Heart left ventricle (tissue), 16 donors: Measurements from ENCODE around the gene TRPV4. TPM values are rescaled to one million over a fixed set of nuclear protein-coding genes. Genes with fewer than 3 reads are reported as not detected.

Experiments used
- ATAC-seq, 4 donors: fragments of 200-7000 bp; cut with Tn5 transposase; one replicate each; pipeline ENCODE4 v1.9.1; 2020 to 2022; ENCODE audit warnings: moderate library complexity in 4 of 4, mild to moderate bottlenecking in 3 of 4, moderate number of reproducible peaks in 1 of 4
- DNase-seq, 5 donors: peaks; one replicate each; pipeline ENCODE4 v3.0.0-alpha.2; 2020
- H3K27ac ChIP-seq, 12 donors: fragments of 200-600 bp; sonication (generic) in 4 of 12; one replicate each; pipeline versions ENCODE4 v1.5.0 to v1.8.0; 2016 to 2022; ENCODE audit warnings: mild to moderate bottlenecking in 2 of 12
- H3K27me3 ChIP-seq, 9 donors: fragments of 200-600 bp; sonication (generic) in 2 of 9; one replicate each; pipeline versions ENCODE4 v1.5.1 to v1.8.0; 2016 to 2022; ENCODE audit warnings: mild to moderate bottlenecking in 3 of 9
- H3K36me3 ChIP-seq, 9 donors: fragments of 200-600 bp; sonication (generic) in 2 of 9; one replicate each; pipeline versions ENCODE4 v1.5.0 to v1.8.0; 2018 to 2022; ENCODE audit warnings: mild to moderate bottlenecking in 2 of 9
- H3K4me1 ChIP-seq, 12 donors: fragments of 200-600 bp; sonication (generic) in 4 of 12; one replicate each; pipeline versions ENCODE4 v1.5.0 to v1.8.0; 2016 to 2022; ENCODE audit warnings: mild to moderate bottlenecking in 3 of 12
- H3K4me3 ChIP-seq, 12 donors: fragments of 200-600 bp; sonication (generic) in 4 of 12; one replicate each; pipeline versions ENCODE4 v1.5.0 to v1.8.0; 2017 to 2022; ENCODE audit warnings: mild to moderate bottlenecking in 9 of 12, moderate library complexity in 4 of 12
- H3K9me3 ChIP-seq, 12 donors: fragments of 200-600 bp; sonication (generic) in 4 of 12; one replicate each; pipeline versions ENCODE4 v1.5.0 to v1.8.0; 2016 to 2022; ENCODE audit warnings: mild to moderate bottlenecking in 1 of 12
- CTCF ChIP-seq, 12 donors: fragments of 200-600 bp; sonication (generic) in 4 of 12; IDR thresholded peaks; one replicate each; pipeline versions ENCODE4 v1.5.0 to v1.8.0; 2018 to 2022; ENCODE audit warnings: antibody characterized with exemption in 12 of 12, mild to moderate bottlenecking in 5 of 12
- POLR2A ChIP-seq, 2 donors: fragments of 450-650 bp; IDR thresholded peaks; one replicate each; pipeline ENCODE4 v1.6.1; 2017; ENCODE audit warnings: antibody characterized with exemption in 2 of 2, mild to moderate bottlenecking in 2 of 2, moderate library complexity in 2 of 2
- WGBS, 4 donors: extraction: QIAGEN DNeasy Blood & Tissue Kit in 2 of 4; methylation state at CpG; one replicate each; pipeline versions ENCODE4 v1.1.5 to v1.1.7; 2013 to 2018; 5-methylcytosine and 5-hydroxymethylcytosine counted together
- intact Hi-C, 10 donors: fragments of 100-400 bp; cut with DNase I; formaldehyde crosslinking; loops; one replicate each; pipeline versions ENCODE4 v1.11.1 to v1.14.2; 2022
- polyA plus RNA-seq, 2 donors: library from polyadenylated mRNA; stranded (reverse); fragments of 200-250 nt; gene quantifications; one replicate each; pipeline ENCODE4 v1.2.3, GENCODE V29; 2013
- total RNA-seq, 9 donors: library from RNA; depleted of rRNA in 2 of 9; stranded (reverse); fragments of >200 nt in 2 of 9; fragmentation: NEBNext Ultra II Directional in 3 of 9; extraction: Animal tissue kit (Norgen Biotek cat#: 25700) in 3 of 9; gene quantifications; one replicate each; pipeline versions ENCODE4 v1.1.0 to v1.2.4, GENCODE V29; 2016 to 2023
- donor health status: ischemic (EF 13 %, LVEDD 7.1; RV severe dilation, severe dysfunction).
- donor health status: healthy with polysubstance abuse.
- donor health status: DM: no; HTN: yes; CAD: no.
- donor health status: DM: no; HTN: no; CAD: no.
- donor health status: ischemic (EF 25% LVEDD 6.9; RV normal size, moderate dysfunction).
- donor health status: ischemic (EF 25% LVEDD 5.7; RV mildly dilated, moderate dysfunction).
- donor health status: healthy.
- donor health status: DM: yes; HTN: yes; CAD: no.
- donor health status: ischemic (EF 35%, LVEDD 5.7; RV mildly dilated, moderate dysfunction).
- donor health status: nonischemic (EF 11% LVEDD 7.7; RV severe dilation, severe dysfunction).
- donor health status: DM: yes; HTN: yes; CAD: no.
- donor health status: PGD.
- donor health status: ischemic (EF 29% LVEDD 5.4; RV normal size, mild dysfunction).
- donor health status: nonischemic (EF 23%, LVEDD 6.1; RV moderate dilation, normal function).

TRPV4 gene
- total and polyA plus RNA-seq, 11 donors, result 0.17 to 3.9 (median 0.30) TPM; not detected in 1

DNA sequence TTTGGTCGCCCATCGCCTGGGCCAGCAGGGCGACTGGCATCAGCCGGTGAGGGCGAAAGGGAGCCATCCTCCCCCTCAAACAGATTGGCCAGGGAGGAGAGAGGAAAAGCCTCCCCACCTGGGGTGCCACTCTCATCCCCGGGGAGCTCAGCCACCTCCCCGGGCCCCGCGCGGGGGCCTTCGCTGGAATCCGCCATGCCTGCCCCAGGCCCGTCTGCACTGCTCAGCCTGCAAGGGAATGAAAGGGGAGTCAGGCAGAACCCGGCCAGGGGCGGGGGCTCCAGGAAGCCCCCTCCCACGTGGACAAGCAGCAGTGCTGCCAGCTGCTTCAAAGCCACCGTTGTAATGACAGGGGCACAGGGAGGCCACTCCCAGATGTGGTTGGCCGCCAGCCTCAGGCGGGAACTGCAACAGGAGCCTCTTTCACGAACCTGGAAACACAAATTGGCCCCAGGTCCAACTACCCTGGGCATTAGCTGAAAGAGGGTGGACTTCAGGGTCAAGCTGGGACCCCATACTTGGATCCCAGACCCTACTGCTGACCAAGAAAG, 18.5 kb downstream of the TRPV4 start:
- ATAC-seq (no peak), DNase-seq (no peak)
- Histone ChIP-seq H3K9me3 (no peaks in the 10 kb centered on the region), H3K36me3 (no peaks in the 10 kb centered on the region), H3K27me3 (peaks cover 0 to 7% (median 0%) of the 10 kb centered on the region in 9 donors), H3K27ac (no peak overlapping the region), H3K4me1 (no peaks in the 10 kb centered on the region), H3K4me3 (no peak overlapping the region)
- TF ChIP-seq POLR2A (IDR thresholded peaks at IDR 0.05) (no peak), CTCF (IDR thresholded peaks at IDR 0.05) (no peak)
- intact Hi-C loops, result no loop called here
- WGBS, 4 donors, result 64 to 75% (median 74%) methylated on average over 8 to 20 of the region's 20 CpGs

DNA sequence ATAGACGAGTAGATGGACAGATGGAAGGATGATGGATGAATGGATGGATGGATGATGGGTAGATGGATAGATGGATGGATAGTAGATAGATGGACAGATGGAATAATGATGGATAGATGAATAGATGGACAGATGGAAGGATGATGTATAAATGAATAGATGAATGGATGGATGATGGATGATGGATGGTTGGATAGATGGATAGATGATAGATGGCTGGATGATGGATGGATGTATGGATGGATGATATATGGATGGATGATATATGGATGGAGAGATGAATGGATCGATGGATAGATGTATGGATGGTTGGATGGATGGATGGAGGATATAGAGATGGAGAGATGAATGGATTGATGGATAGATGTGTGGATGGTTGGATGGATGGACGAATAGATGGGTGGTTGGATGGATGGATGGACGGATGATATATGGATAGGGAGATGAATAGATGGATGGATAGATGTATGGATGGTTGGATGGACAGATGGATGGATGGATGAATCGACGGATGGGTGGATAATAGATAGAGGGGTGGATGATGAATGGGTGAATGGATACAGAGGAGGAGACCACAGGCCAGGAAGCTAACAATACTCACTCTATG, 19.3 kb downstream of the TRPV4 start:
- no peak overlapping the region for H3K4me3 ChIP-seq
- intact Hi-C loops, result no loop called here
- no peak overlapping the region for H3K27ac ChIP-seq
- TF ChIP-seq POLR2A (IDR thresholded peaks at IDR 0.05) (no peak), CTCF (IDR thresholded peaks at IDR 0.05) (no peak)
- no peaks in the 10 kb centered on the region for H3K4me1 ChIP-seq
- peaks cover 0 to 7% (median 0%) of the 10 kb centered on the region in 9 donors for H3K27me3 ChIP-seq
- ATAC-seq (no peak), DNase-seq (no peak)
- no peaks in the 10 kb centered on the region for H3K36me3 ChIP-seq
- 92 to 93% (median 93%) methylated on average over 6 of the region's 6 CpGs for WGBS, 4 donors
- H3K9me3 ChIP-seq, result no peaks in the 10 kb centered on the region

DNA sequence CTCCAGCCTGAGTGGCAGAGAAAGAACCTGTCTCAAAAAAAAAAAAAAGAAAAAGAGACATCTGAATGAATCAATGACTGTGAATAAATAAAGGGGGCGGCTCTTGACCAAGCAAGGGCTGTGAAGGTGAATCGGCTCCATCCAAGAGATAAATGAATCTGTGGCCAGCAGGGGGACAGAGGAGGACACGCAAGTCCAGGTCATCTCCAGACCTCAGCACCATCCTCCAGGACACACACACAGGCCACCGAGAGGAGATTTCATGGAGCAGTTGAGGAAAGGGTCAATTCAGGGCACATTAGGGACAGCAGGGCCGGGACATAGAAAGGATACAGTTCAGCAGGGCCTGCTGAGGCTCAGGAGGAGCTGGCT, 21.6 kb downstream of the TRPV4 start:
- Histone ChIP-seq H3K27ac (no peak overlapping the region), H3K4me1 (no peaks in the 10 kb centered on the region), H3K4me3 (no peak overlapping the region), H3K9me3 (no peaks in the 10 kb centered on the region), H3K27me3 (no peaks in the 10 kb centered on the region), H3K36me3 (no peaks in the 10 kb centered on the region)
- 63 to 79% (median 69%) methylated on average over 5 of the region's 5 CpGs for WGBS, 4 donors
- TF ChIP-seq CTCF (IDR thresholded peaks at IDR 0.05) (no peak), POLR2A (IDR thresholded peaks at IDR 0.05) (no peak)
- intact Hi-C loops, result no loop called here
- ATAC-seq (no peak), DNase-seq (no peak)

DNA sequence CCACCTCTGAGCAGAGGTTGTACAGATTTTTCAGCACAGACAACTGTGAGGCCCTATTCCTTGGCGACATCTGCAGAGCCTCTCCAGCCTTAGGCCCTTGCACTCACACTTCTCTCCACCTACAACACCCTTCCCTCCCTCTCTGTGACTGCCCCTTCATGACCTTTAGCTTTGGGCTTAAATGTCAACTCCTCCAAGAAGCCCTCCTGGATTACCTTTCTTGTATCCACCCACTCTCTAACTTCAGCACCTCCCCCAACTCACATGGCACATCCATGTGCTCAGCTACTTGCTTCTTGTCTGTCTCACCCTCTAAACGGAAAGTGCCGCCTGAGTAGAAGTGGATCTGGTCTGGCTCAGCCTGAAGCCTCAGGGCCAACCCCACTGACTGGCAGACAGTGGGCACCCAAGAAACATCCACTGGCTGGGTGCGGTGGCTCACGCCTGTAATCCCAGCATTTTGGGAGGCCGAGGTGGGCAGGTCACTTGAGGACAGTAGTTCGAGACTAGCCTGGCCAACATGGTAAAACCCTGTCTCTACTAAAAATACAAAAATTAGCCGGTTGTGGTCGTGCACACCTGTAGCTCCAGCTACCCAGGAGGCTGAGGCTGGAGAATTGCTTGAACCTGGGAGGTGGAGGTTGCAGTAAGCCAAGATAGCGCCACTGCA, 22.1 kb downstream of the TRPV4 start:
- WGBS, 4 donors, result 84 to 88% (median 86%) methylated on average over 10 of the region's 10 CpGs
- intact Hi-C loops, result no loop called here
- H3K27me3 ChIP-seq, result no peaks in the 10 kb centered on the region
- H3K9me3 ChIP-seq, result no peaks in the 10 kb centered on the region
- DNase-seq (no peak), ATAC-seq (no peak)
- no peak overlapping the region for H3K27ac ChIP-seq
- H3K36me3 ChIP-seq, result no peaks in the 10 kb centered on the region
- H3K4me1 ChIP-seq, result no peaks in the 10 kb centered on the region
- no peak overlapping the region for H3K4me3 ChIP-seq
- TF ChIP-seq CTCF (IDR thresholded peaks at IDR 0.05) (no peak), POLR2A (IDR thresholded peaks at IDR 0.05) (no peak)
